ENCODE measurements around the gene FUCA1. TPM values are rescaled to one million over a fixed set of nuclear protein-coding genes. Genes with fewer than 3 reads are reported as not detected.
"Not testable (repeated sequence)": the region's sequence is repeated elsewhere in the genome, so short reads cannot be mapped to it uniquely, and the experiment has no call there.

FUCA1 gene
- total RNA-seq, 2 donors from 2014 or later, result 17.0 to 21.0 TPM

DNA sequence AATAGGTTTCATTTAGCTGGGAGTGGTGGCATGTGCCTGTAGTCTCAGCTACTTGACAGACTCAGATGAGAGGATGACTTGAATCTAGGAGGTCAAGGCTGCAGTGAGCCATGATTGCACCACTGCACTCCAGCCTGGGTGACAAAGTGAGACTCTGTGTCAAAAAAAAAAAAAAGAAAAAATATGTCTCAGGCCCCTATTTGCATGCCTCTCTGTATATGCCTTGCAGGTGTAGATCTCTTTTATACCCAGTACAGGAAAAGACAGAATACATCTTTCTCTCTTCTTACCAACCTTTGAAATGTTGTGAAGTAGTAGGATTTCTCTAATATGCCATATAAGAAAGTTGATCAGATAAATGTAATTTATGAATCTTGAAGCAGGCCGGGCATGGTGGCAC lies 38.6 kb upstream of the FUCA1 start:
- DNase-seq (ENCODE audit: low spot score), result no peak
- TF ChIP-seq, protein P1, sequence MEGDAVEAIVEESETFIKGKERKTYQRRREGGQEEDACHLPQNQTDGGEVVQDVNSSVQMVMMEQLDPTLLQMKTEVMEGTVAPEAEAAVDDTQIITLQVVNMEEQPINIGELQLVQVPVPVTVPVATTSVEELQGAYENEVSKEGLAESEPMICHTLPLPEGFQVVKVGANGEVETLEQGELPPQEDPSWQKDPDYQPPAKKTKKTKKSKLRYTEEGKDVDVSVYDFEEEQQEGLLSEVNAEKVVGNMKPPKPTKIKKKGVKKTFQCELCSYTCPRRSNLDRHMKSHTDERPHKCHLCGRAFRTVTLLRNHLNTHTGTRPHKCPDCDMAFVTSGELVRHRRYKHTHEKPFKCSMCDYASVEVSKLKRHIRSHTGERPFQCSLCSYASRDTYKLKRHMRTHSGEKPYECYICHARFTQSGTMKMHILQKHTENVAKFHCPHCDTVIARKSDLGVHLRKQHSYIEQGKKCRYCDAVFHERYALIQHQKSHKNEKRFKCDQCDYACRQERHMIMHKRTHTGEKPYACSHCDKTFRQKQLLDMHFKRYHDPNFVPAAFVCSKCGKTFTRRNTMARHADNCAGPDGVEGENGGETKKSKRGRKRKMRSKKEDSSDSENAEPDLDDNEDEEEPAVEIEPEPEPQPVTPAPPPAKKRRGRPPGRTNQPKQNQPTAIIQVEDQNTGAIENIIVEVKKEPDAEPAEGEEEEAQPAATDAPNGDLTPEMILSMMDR (IDR thresholded peaks at IDR 0.05), result no peak
- Histone ChIP-seq H3K27me3 (peaks cover 0 to 4% of the 10 kb centered on the region in 2 donors), H3K36me3 (no peaks in the 10 kb centered on the region), H3K9me3 (no peaks in the 10 kb centered on the region), H3K4me3 (no peak overlapping the region), H3K4me1 (peaks cover 0 to 5% of the 10 kb centered on the region in 2 donors), H3K27ac (no peak overlapping the region)

DNA sequence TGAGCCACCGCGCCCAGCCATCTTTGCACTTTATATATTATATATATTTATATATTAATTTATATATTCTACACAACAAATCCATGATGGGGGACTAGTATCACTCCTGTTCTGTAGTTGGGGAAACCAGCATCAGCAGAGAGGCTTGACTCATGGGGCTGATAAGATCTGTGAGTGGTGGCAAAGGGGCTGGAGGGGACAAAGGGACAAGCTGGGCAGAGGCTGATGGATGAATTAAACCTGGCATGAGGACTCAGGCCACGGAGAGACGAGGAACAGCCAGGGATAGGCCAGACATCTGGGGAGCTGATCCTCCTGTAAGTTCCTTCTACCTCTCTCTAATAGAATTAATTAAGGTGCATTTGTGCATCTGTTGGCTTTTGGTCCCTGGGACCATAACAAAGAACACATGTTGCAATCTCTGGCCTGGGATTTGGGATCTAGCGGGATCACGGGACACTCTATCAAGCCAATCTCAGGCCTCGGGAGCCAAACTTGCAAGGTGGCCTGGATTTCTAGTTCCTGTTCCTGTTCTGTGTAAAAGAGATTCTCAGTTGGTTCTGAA lies 37.5 kb upstream of the FUCA1 start:
- no peak for DNase-seq (ENCODE audit: low spot score)
- peaks cover 0 to 4% of the 10 kb centered on the region in 2 donors for H3K27me3 ChIP-seq

GRCh38 chr1:23904748-23905357 lies 36.8 kb upstream of the FUCA1 start:
- Histone ChIP-seq H3K9me3 (no peaks in the 10 kb centered on the region), H3K4me1 (peaks cover 0 to 5% of the 10 kb centered on the region in 2 donors), H3K27me3 (peaks cover 0 to 4% of the 10 kb centered on the region in 2 donors), H3K4me3 (no peak overlapping the region), H3K36me3 (no peaks in the 10 kb centered on the region), H3K27ac (no peak overlapping the region)
- TF ChIP-seq, protein P1 (IDR thresholded peaks at IDR 0.05), result no peak
- no peak for DNase-seq (ENCODE audit: low spot score)

More for the DNA sequence above, 37.5 kb upstream of the FUCA1 start:
- H3K36me3 ChIP-seq, result no peaks in the 10 kb centered on the region
- no peak overlapping the region for H3K4me3 ChIP-seq
- peaks cover 0 to 5% of the 10 kb centered on the region in 2 donors for H3K4me1 ChIP-seq
- H3K9me3 ChIP-seq, result no peaks in the 10 kb centered on the region
- H3K27ac ChIP-seq, result no peak overlapping the region
- TF ChIP-seq, protein P1 (IDR thresholded peaks at IDR 0.05), result no peak

GRCh38 chr1:23903754-23904153 lies 35.7 kb upstream of the FUCA1 start:
- Histone ChIP-seq H3K36me3 (no peaks in the 10 kb centered on the region), H3K9me3 (no peaks in the 10 kb centered on the region), H3K27me3 (peaks cover 0 to 4% of the 10 kb centered on the region in 2 donors), H3K4me3 (no peak overlapping the region), H3K27ac (no peak overlapping the region), H3K4me1 (peaks cover 0 to 5% of the 10 kb centered on the region in 2 donors)
- no peak for DNase-seq (ENCODE audit: low spot score)
- TF ChIP-seq, protein P1 (IDR thresholded peaks at IDR 0.05), result no peak

- Histone ChIP-seq H3K4me3 (peak overlapping the region; percentile 31 to 51), H3K4me1 (peaks cover 0 to 5% of the 10 kb centered on the region in 2 donors), H3K36me3 (no peaks in the 10 kb centered on the region), H3K27ac (no peak overlapping the region), H3K27me3 (peaks cover 0 to 4% of the 10 kb centered on the region in 2 donors), H3K9me3 (no peaks in the 10 kb centered on the region)
- TF ChIP-seq, protein P1 (IDR thresholded peaks at IDR 0.05), result no peak
- DNase-seq (ENCODE audit: low spot score), result no peak
Observed at GRCh38 chr1:23902321-23903278, 34.5 kb upstream of the FUCA1 start.

DNA sequence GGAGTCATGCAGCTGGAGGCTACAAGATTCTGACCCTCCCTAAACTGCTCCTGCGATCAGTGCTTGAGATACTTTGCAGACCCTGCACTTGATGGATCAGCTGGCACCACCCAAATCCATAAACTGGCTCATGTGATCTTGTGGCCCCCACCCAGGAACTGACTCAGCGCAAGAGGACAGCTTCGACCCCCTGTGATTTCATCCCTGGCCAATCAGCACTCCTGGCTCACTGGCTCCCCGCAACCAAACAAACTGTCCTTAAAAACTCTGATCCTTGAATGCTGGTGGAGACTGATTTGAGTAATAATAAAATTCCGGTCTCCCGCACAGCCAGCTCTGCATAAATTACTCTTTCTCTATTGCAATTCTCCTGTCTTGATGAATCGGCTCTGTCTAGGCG lies 31.9 kb upstream of the FUCA1 start:
- H3K4me1 ChIP-seq; DNase-seq (ENCODE audit: low spot score); H3K9me3 ChIP-seq; H3K27ac ChIP-seq; H3K27me3 ChIP-seq; H3K36me3 ChIP-seq; H3K4me3 ChIP-seq: not testable (repeated sequence)
